K562 (cell line): ENCODE results near the gene PTH1R. TPM values are rescaled to one million over a fixed set of nuclear protein-coding genes. Genes with fewer than 3 reads are reported as not detected.

Experiments used
- ATAC-seq: fragments of 200-7000 bp; cut with Tn5 transposase; 3 replicates; pipeline ENCODE4 v1.9.1; 2020; ENCODE audit warnings: moderate library complexity
- BruUV-seq: library from RNA; stranded (reverse); fragments of 400-500 nt; replicated peaks from 2 replicates; lab custom pipeline; 2021; lab: Mats Ljungman, UMichigan
- CTCF ChIA-PET: fragments of 300-600 bp; formaldehyde crosslinking; extraction: SDS; loops from one replicate; lab custom pipeline; 2021; ENCODE audit warnings: low intra/inter-chr PET ratio; lab: Yijun Ruan, JAX
- POLR2A ChIA-PET: fragments of 300-600, 350-650 bp; sonication (Branson Sonifier 250); formaldehyde crosslinking; extraction: SDS; loops from one replicate; lab custom pipeline; 2021; ENCODE audit warnings: antibody characterized with exemption, inconsistent platforms; lab: Yijun Ruan, JAX
- DNase-seq, 4 experiments: peaks; one replicate each; pipeline versions ENCODE4 v3.0.0 to v3.0.0-alpha.2; 2011 to 2018; ENCODE audit warnings: low spot score in 3 of 4, mixed read lengths in 3 of 4; ENCODE audit errors: extremely low read depth in 1 of 4
- FAIRE-seq: peaks from 2 replicates; lab custom pipeline; 2011; peaks lifted over from hg19 to GRCh38; lab: Jason Lieb, UNC
- H2AFZ ChIP-seq: 2 replicates; pipeline ENCODE4 v1.6.0; 2011; ENCODE audit warnings: low read depth, low read length, control low read depth, inconsistent platforms
- H3K27ac ChIP-seq: fragments of 200-600 bp; 3 replicates; pipeline ENCODE4 v1.8.0; 2011; ENCODE audit warnings: low read depth, mild to moderate bottlenecking, control low read depth, inconsistent platforms, low read length, moderate library complexity, mixed read lengths; ENCODE audit errors: extremely low read depth
- H3K27me3 ChIP-seq, 2 experiments: fragments of 300-600 bp in 1 of 2; 2 replicates in 1 of 2; 3 replicates in 1 of 2; pipeline versions ENCODE4 v1.6.0 to v1.8.0; 2011; ENCODE audit warnings: inconsistent platforms in 2 of 2, low read length in 2 of 2, mild to moderate bottlenecking in 1 of 2, mixed read lengths in 1 of 2, moderate library complexity in 1 of 2; ENCODE audit not compliant: control insufficient read depth in 2 of 2, insufficient read depth in 2 of 2
- H3K36me3 ChIP-seq: fragments of 300-600 bp; 3 replicates; pipeline ENCODE4 v1.8.0; 2011; ENCODE audit warnings: mild to moderate bottlenecking, low read length, inconsistent platforms; ENCODE audit not compliant: control insufficient read depth, insufficient read depth
- H3K4me1 ChIP-seq, 2 experiments: fragments of 200-600 bp in 1 of 2; replicated peaks in 1 of 2; 2 replicates in 1 of 2; 3 replicates in 1 of 2; pipeline versions ENCODE4 v1.5.1 to v1.8.0; 2011; ENCODE audit warnings: inconsistent platforms in 2 of 2, low read length in 2 of 2, mild to moderate bottlenecking in 1 of 2, mixed read lengths in 1 of 2, moderate library complexity in 1 of 2; ENCODE audit not compliant: control insufficient read depth in 2 of 2, insufficient read depth in 2 of 2
- H3K4me2 ChIP-seq: 2 replicates; pipeline ENCODE4 v1.6.1; 2011; ENCODE audit warnings: low read length, control low read depth, inconsistent platforms, mixed read lengths; ENCODE audit not compliant: insufficient read depth
- H3K4me3 ChIP-seq: fragments of 200-600 bp; sonication (generic), shearing (Covaris generic); 2 replicates; pipeline ENCODE4 v1.5.1; 2016; ENCODE audit warnings: control low read depth, inconsistent platforms
- H3K79me2 ChIP-seq: fragments of 200-600 bp; 3 replicates; pipeline ENCODE4 v1.8.0; 2011; ENCODE audit warnings: low read length, inconsistent platforms; ENCODE audit not compliant: control insufficient read depth, insufficient read depth
- H3K9ac ChIP-seq, 2 experiments: 2 replicates each; pipeline versions ENCODE4 v1.6.0 to v1.6.1; 2011; ENCODE audit warnings: low read depth in 2 of 2, low read length in 2 of 2, control low read depth in 1 of 2, inconsistent platforms in 1 of 2, mild to moderate bottlenecking in 1 of 2, mixed read lengths in 1 of 2; ENCODE audit not compliant: insufficient read depth in 1 of 2
- H3K9me1 ChIP-seq: one replicate; pipeline ENCODE4 v1.6.0; 2011; ENCODE audit warnings: inconsistent platforms, mild to moderate bottlenecking, low read length, moderate library complexity; ENCODE audit not compliant: control insufficient read depth, insufficient read depth
- H3K9me3 ChIP-seq: replicated peaks from 2 replicates; pipeline ENCODE4 v1.5.1; 2011; ENCODE audit warnings: low read depth, low read length, inconsistent platforms; ENCODE audit not compliant: control insufficient read depth, insufficient read depth
- H4K20me1 ChIP-seq: replicated peaks from 2 replicates; pipeline ENCODE4 v1.6.1; 2011; ENCODE audit warnings: low read length, inconsistent platforms, mixed read lengths; ENCODE audit not compliant: control insufficient read depth, insufficient read depth
- ARID1B ChIP-seq: fragments of 450-650 bp; IDR thresholded peaks from 2 replicates; pipeline ENCODE4 v1.6.1; 2016; ENCODE audit warnings: antibody characterized with exemption, mild to moderate bottlenecking, inconsistent platforms
- ARID2 ChIP-seq: fragments of 450-650 bp; IDR thresholded peaks from 2 replicates; pipeline ENCODE4 v1.6.1; 2017; ENCODE audit warnings: antibody characterized with exemption, mild to moderate bottlenecking
- DPF2 ChIP-seq: fragments of 450-650 bp; IDR thresholded peaks from 2 replicates; pipeline ENCODE4 v1.6.1; 2016
- FOS ChIP-seq: IDR thresholded peaks from 3 replicates; pipeline ENCODE4 v1.6.1; 2011; ENCODE audit not compliant: insufficient read length; ENCODE audit errors: extremely low read depth
- FOXK2 ChIP-seq, 2 experiments: fragments of 450-650 bp; IDR thresholded peaks in 1 of 2; conservative IDR thresholded peaks in 1 of 2; 2 replicates each; pipeline ENCODE4 v1.6.1; 2016; ENCODE audit warnings: low read depth in 2 of 2, mild to moderate bottlenecking in 1 of 2
- HDAC1 ChIP-seq, 2 experiments: fragments of 450-650 bp; IDR thresholded peaks; 2 replicates each; pipeline ENCODE4 v1.6.1; 2016 to 2017; ENCODE audit warnings: inconsistent platforms in 1 of 2, mild to moderate bottlenecking in 1 of 2, moderate library complexity in 1 of 2
- KAT8 ChIP-seq: fragments of 450-650 bp; IDR thresholded peaks from 2 replicates; pipeline ENCODE4 v1.6.1; 2016; ENCODE audit warnings: low read depth, mild to moderate bottlenecking
- LARP7 ChIP-seq: fragments of 450-650 bp; IDR thresholded peaks from 2 replicates; pipeline ENCODE4 v1.6.1; 2016
- MCM3 ChIP-seq: fragments of 450-650 bp; IDR thresholded peaks from 2 replicates; pipeline ENCODE4 v1.6.1; 2016
- NCOA1 ChIP-seq: fragments of 450-650 bp; IDR thresholded peaks from 2 replicates; pipeline ENCODE4 v1.6.1; 2016; ENCODE audit warnings: low read depth
- NFIC ChIP-seq: fragments of 450-650 bp; IDR thresholded peaks from 2 replicates; pipeline ENCODE4 v1.6.1; 2017; ENCODE audit warnings: mild to moderate bottlenecking, inconsistent platforms
- NR1H2 ChIP-seq: sonication (generic); formaldehyde crosslinking; IDR thresholded peaks from 2 replicates; pipeline ENCODE4 v1.4.0; 2020; ENCODE audit warnings: mild to moderate bottlenecking, missing genetic modification reagents
- OTX1 ChIP-seq: fragments of 450-650 bp; formaldehyde crosslinking; IDR thresholded peaks from 2 replicates; pipeline ENCODE4 v1.4.0; 2022; ENCODE audit warnings: mild to moderate bottlenecking
- POU5F1 ChIP-seq: fragments of 150-350 bp; IDR thresholded peaks from 2 replicates; pipeline ENCODE4 v1.6.1; 2014; ENCODE audit warnings: borderline replicate concordance, low read length, low read depth, mild to moderate bottlenecking; ENCODE audit not compliant: partially characterized antibody
- WGBS: fragments of 100-300 bp; shearing (Covaris generic); methylation state at CpG from one replicate; pipeline ENCODE4 v1.1.6; 2016; ENCODE audit warnings: low coverage, mixed read lengths; ENCODE audit not compliant: insufficient coverage; ENCODE audit errors: missing lambda C conversion rate; 5-methylcytosine and 5-hydroxymethylcytosine counted together
- in situ Hi-C: fragments of 300-500 bp; cut with MboI; formaldehyde crosslinking; loops from 4 replicates; pipeline ENCODE4 v1.15.0; 2018; ENCODE audit warnings: inconsistent platforms, mixed read lengths
- intact Hi-C: fragments of 100-400 bp; cut with micrococcal nuclease; formaldehyde crosslinking; loops from 2 replicates; pipeline ENCODE4 v1.14.2; 2022
- polyA plus RNA-seq, 8 experiments: library from polyadenylated mRNA; depleted of rRNA in 4 of 8; stranded (reverse) in 5 of 8; unstranded in 3 of 8; fragments of >200 nt; fragmentation: Nextera tagmentation in 2 of 8; fragmentation: Illumina TruSeq in 1 of 8; extraction: Ambion mirVana in 2 of 8; extraction: Trizol in 1 of 8; gene quantifications; 2 replicates each; pipeline versions ENCODE4 v1.2.1 to v1.2.3, GENCODE V29; 2011 to 2014; ENCODE audit warnings: inconsistent platforms in 1 of 8, missing spikeins in 1 of 8
- total RNA-seq, 7 experiments: library from RNA; depleted of rRNA in 6 of 7; stranded (reverse); fragments of >200 nt in 6 of 7; fragmentation: Illumina TruSeq in 2 of 7; extraction: Trizol in 2 of 7; gene quantifications; 2 replicates each; pipeline versions ENCODE4 v1.2.1 to v1.2.3, GENCODE V29; 2011 to 2021; ENCODE audit warnings: low replicate concordance in 1 of 7
- TF ChIP-seq, protein P1 (sequence below): sonication (generic); IDR thresholded peaks from 2 replicates; pipeline ENCODE4 v1.6.1; 2016
- TF ChIP-seq, protein P2 (sequence below): fragments of 450-650 bp; formaldehyde crosslinking; IDR thresholded peaks from 2 replicates; pipeline ENCODE4 v1.4.0; 2022; ENCODE audit warnings: missing genetic modification characterization
- TF ChIP-seq, protein P3 (sequence below), 2 experiments: fragments of 450-650 bp; IDR thresholded peaks; 2 replicates each; pipeline ENCODE4 v1.6.1; 2016
- TF ChIP-seq, protein P4 (sequence below): fragments of 450-650 bp; IDR thresholded peaks from 2 replicates; pipeline ENCODE4 v1.7.0; 2016; ENCODE audit warnings: borderline replicate concordance

Gene PTH1R
- total and polyA plus RNA-seq, 9 of the 15 experiments (the other 6 are each of a cell fraction or from before 2014, with no cell fraction given) = not detected

DNA sequence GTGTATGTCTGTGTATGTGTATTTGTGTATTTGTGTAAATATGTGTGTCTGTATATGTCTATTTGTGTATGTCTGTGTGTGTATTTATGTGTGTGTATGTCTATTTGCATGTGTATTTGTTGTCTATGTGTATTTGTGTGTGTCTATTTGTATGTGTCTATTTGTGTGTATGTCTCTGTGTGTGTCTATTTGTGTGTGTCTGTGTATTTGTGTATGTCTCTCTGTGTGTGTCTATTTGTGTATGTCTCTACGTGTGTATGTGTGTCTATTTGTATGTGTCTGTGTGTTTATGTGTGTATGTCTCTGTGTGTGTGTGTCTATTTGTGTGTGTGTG lies 30.4 kb downstream of the PTH1R start:
- CTCF ChIA-PET = no interaction called here
- TF ChIP-seq, protein P1, sequence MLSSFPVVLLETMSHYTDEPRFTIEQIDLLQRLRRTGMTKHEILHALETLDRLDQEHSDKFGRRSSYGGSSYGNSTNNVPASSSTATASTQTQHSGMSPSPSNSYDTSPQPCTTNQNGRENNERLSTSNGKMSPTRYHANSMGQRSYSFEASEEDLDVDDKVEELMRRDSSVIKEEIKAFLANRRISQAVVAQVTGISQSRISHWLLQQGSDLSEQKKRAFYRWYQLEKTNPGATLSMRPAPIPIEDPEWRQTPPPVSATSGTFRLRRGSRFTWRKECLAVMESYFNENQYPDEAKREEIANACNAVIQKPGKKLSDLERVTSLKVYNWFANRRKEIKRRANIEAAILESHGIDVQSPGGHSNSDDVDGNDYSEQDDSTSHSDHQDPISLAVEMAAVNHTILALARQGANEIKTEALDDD = no peak
- peak in 1 of 2 experiments; percentile 32; a peak in 1 of 4 replicates for TF ChIP-seq FOXK2 (conservative IDR thresholded peaks at IDR 0.05 in 1 of 2, IDR thresholded peaks at IDR 0.05 in 1 of 2; ENCODE audit: low read depth in 2 of 2)
- peak; percentile 65; the same call in 1 of the 2 replicates for TF ChIP-seq ARID2
- no peak for TF ChIP-seq NR1H2 (CRISPR knock-in tag)
- TF ChIP-seq, protein P2, sequence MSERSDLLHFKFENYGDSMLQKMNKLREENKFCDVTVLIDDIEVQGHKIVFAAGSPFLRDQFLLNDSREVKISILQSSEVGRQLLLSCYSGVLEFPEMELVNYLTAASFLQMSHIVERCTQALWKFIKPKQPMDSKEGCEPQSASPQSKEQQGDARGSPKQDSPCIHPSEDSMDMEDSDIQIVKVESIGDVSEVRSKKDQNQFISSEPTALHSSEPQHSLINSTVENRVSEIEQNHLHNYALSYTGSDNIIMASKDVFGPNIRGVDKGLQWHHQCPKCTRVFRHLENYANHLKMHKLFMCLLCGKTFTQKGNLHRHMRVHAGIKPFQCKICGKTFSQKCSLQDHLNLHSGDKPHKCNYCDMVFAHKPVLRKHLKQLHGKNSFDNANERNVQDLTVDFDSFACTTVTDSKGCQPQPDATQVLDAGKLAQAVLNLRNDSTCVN (CRISPR knock-in tag) = peak; percentile 54; the same call in 1 of the 2 replicates
- TF ChIP-seq LARP7 = 0 out of 2 replicates have a peak, but pooled peaks have one; percentile 21
- no peak for TF ChIP-seq FOS
- TF ChIP-seq ARID1B = 0 out of 2 replicates have a peak, but pooled peaks have one; percentile 21
- TF ChIP-seq, protein P3, sequence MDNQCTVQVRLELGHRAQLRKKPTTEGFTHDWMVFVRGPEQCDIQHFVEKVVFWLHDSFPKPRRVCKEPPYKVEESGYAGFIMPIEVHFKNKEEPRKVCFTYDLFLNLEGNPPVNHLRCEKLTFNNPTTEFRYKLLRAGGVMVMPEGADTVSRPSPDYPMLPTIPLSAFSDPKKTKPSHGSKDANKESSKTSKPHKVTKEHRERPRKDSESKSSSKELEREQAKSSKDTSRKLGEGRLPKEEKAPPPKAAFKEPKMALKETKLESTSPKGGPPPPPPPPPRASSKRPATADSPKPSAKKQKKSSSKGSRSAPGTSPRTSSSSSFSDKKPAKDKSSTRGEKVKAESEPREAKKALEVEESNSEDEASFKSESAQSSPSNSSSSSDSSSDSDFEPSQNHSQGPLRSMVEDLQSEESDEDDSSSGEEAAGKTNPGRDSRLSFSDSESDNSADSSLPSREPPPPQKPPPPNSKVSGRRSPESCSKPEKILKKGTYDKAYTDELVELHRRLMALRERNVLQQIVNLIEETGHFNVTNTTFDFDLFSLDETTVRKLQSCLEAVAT (IDR thresholded peaks at IDR 0.05) = peak; percentile 46 to 72; a peak in 3 of 4 replicates
- TF ChIP-seq DPF2 = peak; percentile 9; the same call in 1 of the 2 replicates
- peak; percentile 8; the same call in 1 of the 2 replicates for TF ChIP-seq MCM3
- TF ChIP-seq OTX1 (CRISPR knock-in tag) = 0 out of 2 replicates have a peak, but pooled peaks have one; percentile 22
- peak in 1 of 2 experiments; percentile 37; a peak in 1 of 4 replicates for TF ChIP-seq HDAC1 (IDR thresholded peaks at IDR 0.05)
- peak; percentile 25; the same call in 1 of the 2 replicates for TF ChIP-seq NCOA1
- TF ChIP-seq KAT8 = no peak
- TF ChIP-seq, protein P4, sequence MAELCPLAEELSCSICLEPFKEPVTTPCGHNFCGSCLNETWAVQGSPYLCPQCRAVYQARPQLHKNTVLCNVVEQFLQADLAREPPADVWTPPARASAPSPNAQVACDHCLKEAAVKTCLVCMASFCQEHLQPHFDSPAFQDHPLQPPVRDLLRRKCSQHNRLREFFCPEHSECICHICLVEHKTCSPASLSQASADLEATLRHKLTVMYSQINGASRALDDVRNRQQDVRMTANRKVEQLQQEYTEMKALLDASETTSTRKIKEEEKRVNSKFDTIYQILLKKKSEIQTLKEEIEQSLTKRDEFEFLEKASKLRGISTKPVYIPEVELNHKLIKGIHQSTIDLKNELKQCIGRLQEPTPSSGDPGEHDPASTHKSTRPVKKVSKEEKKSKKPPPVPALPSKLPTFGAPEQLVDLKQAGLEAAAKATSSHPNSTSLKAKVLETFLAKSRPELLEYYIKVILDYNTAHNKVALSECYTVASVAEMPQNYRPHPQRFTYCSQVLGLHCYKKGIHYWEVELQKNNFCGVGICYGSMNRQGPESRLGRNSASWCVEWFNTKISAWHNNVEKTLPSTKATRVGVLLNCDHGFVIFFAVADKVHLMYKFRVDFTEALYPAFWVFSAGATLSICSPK = 0 out of 2 replicates have a peak, but pooled peaks have one; percentile 35
- 0 out of 2 replicates have a peak, but pooled peaks have one; percentile 24 for TF ChIP-seq NFIC
- TF ChIP-seq POU5F1 = no peak

More for the DNA sequence above, 30.4 kb downstream of the PTH1R start:
- no peak overlapping the region for H3K27ac ChIP-seq
- POLR2A ChIA-PET = no interaction called here
- no peak overlapping the region for H3K4me3 ChIP-seq
- in situ Hi-C loops = no loop called here
- peak; percentile 75 for FAIRE-seq
- intact Hi-C loops = loop anchor here (2.0 kb wide), 1 partner anchor 455 kb away; no protein-coding TSS in a partner anchor
- WGBS = 6% methylated on average over 1 of the region's 1 CpG
- H3K9me3 ChIP-seq = no peaks in the 10 kb centered on the region
- no peaks in the 10 kb centered on the region for H3K36me3 ChIP-seq
- H2AFZ ChIP-seq = no peak overlapping the region
- H3K4me1 ChIP-seq = peaks cover 0 to 36% of the 10 kb centered on the region in 2 experiments; a peak in 4 of 5 replicates
- peaks cover 0 to 14% of the 10 kb centered on the region in 2 experiments; a peak in 2 of 5 replicates for H3K27me3 ChIP-seq
- no peak overlapping the region for H3K4me2 ChIP-seq
- ATAC-seq = no peak
- H4K20me1 ChIP-seq = no peaks in the 10 kb centered on the region; the same call in none of the 2 replicates
- DNase-seq = no peak
- no TSS peak for BruUV-seq
- no peak overlapping the region for H3K9ac ChIP-seq
- peaks cover 4% of the 10 kb centered on the region for H3K9me1 ChIP-seq
- no peaks in the 10 kb centered on the region for H3K79me2 ChIP-seq
